H9 (cell line): ENCODE results near the gene PRR3. TPM values are rescaled to one million over a fixed set of nuclear protein-coding genes. Genes with fewer than 3 reads are reported as not detected.

Source experiments
- DNase-seq: peaks from one replicate; pipeline ENCODE4 v3.0.0-alpha.2; 2017
- H2AFZ ChIP-seq: one replicate; pipeline ENCODE4 v1.6.1; 2013; ENCODE audit warnings: mild to moderate bottlenecking, low read length, control low read depth, moderate library complexity
- H2AK5ac ChIP-seq: 2 replicates; pipeline ENCODE4 v1.6.1; 2013; ENCODE audit warnings: low read length, control low read depth, mixed read lengths; ENCODE audit not compliant: insufficient read length
- H2BK120ac ChIP-seq: one replicate; pipeline ENCODE4 v1.6.1; 2013; ENCODE audit warnings: low read depth, mild to moderate bottlenecking, low read length, control low read depth, inconsistent platforms; ENCODE audit not compliant: poor library complexity, severe bottlenecking
- H2BK12ac ChIP-seq: 2 replicates; pipeline ENCODE4 v1.6.1; 2013; ENCODE audit warnings: low read length, control low read depth, mixed read lengths, low read depth; ENCODE audit not compliant: insufficient read length
- H2BK15ac ChIP-seq: 2 replicates; pipeline ENCODE4 v1.6.1; 2013; ENCODE audit warnings: low read depth, low read length, control low read depth
- H2BK20ac ChIP-seq: one replicate; pipeline ENCODE4 v1.6.1; 2013; ENCODE audit warnings: low read depth, mild to moderate bottlenecking, low read length, control low read depth, inconsistent platforms; ENCODE audit not compliant: poor library complexity, severe bottlenecking
- H2BK5ac ChIP-seq: 2 replicates; pipeline ENCODE4 v1.6.1; 2013; ENCODE audit warnings: low read length, control low read depth, mixed read lengths; ENCODE audit not compliant: insufficient read length
- H3K14ac ChIP-seq: 2 replicates; pipeline ENCODE4 v1.6.1; 2013; ENCODE audit warnings: low read length, control low read depth; ENCODE audit not compliant: insufficient read depth
- H3K18ac ChIP-seq: 2 replicates; pipeline ENCODE4 v1.6.1; 2013; ENCODE audit warnings: low read depth, mild to moderate bottlenecking, mixed read lengths, low read length, control low read depth; ENCODE audit not compliant: insufficient read length
- H3K23ac ChIP-seq: 2 replicates; pipeline ENCODE4 v1.6.1; 2013; ENCODE audit warnings: low read length, control low read depth, mixed read lengths, low read depth; ENCODE audit not compliant: insufficient read length
- H3K23me2 ChIP-seq: 2 replicates; pipeline ENCODE4 v1.6.1; 2013; ENCODE audit warnings: low read depth, mild to moderate bottlenecking, mixed read lengths, low read length, control low read depth; ENCODE audit not compliant: insufficient read length, poor library complexity, severe bottlenecking
- H3K27ac ChIP-seq: 2 replicates; pipeline ENCODE4 v1.5.1; 2013; ENCODE audit warnings: low read length, control low read depth, mixed read lengths, low read depth; ENCODE audit not compliant: insufficient read length
- H3K27me3 ChIP-seq: 2 replicates; pipeline ENCODE4 v1.6.1; 2013; ENCODE audit warnings: low read length, control low read depth, inconsistent platforms; ENCODE audit not compliant: insufficient read depth
- H3K4ac ChIP-seq: 2 replicates; pipeline ENCODE4 v1.6.1; 2013; ENCODE audit warnings: low read depth, mild to moderate bottlenecking, control low read depth, inconsistent platforms, low read length, moderate library complexity
- H3K4me1 ChIP-seq: 2 replicates; pipeline ENCODE4 v1.6.1; 2013; ENCODE audit warnings: low read length, control low read depth, inconsistent platforms; ENCODE audit not compliant: insufficient read depth
- H3K4me2 ChIP-seq: 2 replicates; pipeline ENCODE4 v1.6.1; 2013; ENCODE audit warnings: low read length, control low read depth, mixed read lengths; ENCODE audit not compliant: insufficient read length, insufficient read depth
- H3K56ac ChIP-seq: 2 replicates; pipeline ENCODE4 v1.6.1; 2013; ENCODE audit warnings: low read depth, mild to moderate bottlenecking, mixed read lengths, low read length, control low read depth; ENCODE audit not compliant: insufficient read length
- H3K79me1 ChIP-seq: 2 replicates; pipeline ENCODE4 v1.6.1; 2013; ENCODE audit warnings: low read depth, mild to moderate bottlenecking, moderate library complexity, low read length, control low read depth, inconsistent platforms; ENCODE audit not compliant: insufficient read depth, poor library complexity, severe bottlenecking
- H3K79me2 ChIP-seq: 2 replicates; pipeline ENCODE4 v1.6.1; 2013; ENCODE audit warnings: low read length, control low read depth, inconsistent platforms; ENCODE audit not compliant: insufficient read depth
- H3K9ac ChIP-seq: 2 replicates; pipeline ENCODE4 v1.6.1; 2013; ENCODE audit warnings: low read length, control low read depth, mixed read lengths; ENCODE audit not compliant: insufficient read length; ENCODE audit errors: extremely low read depth
- H3K9me3 ChIP-seq: one replicate; pipeline ENCODE4 v1.6.1; 2013; ENCODE audit warnings: low read depth, low read length, inconsistent platforms; ENCODE audit not compliant: control insufficient read depth
- H3T11ph ChIP-seq: one replicate; pipeline ENCODE4 v1.6.1; 2013; ENCODE audit warnings: mild to moderate bottlenecking, low read length, control low read depth, inconsistent platforms
- H4K20me1 ChIP-seq: one replicate; pipeline ENCODE4 v1.6.1; 2013; ENCODE audit not compliant: control insufficient read depth, insufficient read length, insufficient read depth
- H4K5ac ChIP-seq: 2 replicates; pipeline ENCODE4 v1.6.1; 2013; ENCODE audit warnings: low read depth, mild to moderate bottlenecking, mixed read lengths, low read length, control low read depth; ENCODE audit not compliant: insufficient read length
- H4K8ac ChIP-seq: replicated peaks from 2 replicates; pipeline ENCODE4 v1.6.1; 2013; ENCODE audit warnings: low read length, control low read depth, mixed read lengths, low read depth; ENCODE audit not compliant: insufficient read length
- H4K91ac ChIP-seq: 2 replicates; pipeline ENCODE4 v1.6.1; 2013; ENCODE audit warnings: low read depth, mild to moderate bottlenecking, moderate library complexity, mixed read lengths, low read length, control low read depth; ENCODE audit not compliant: insufficient read length
- H3K27ac Mint-ChIP-seq, 3 experiments: 2 replicates in 2 of 3; 3 replicates in 1 of 3; pipeline ENCODE4 v1.8.0; 2020 to 2021; ENCODE audit warnings: mixed read lengths in 3 of 3, mild to moderate bottlenecking in 1 of 3, moderate library complexity in 1 of 3
- H3K27me3 Mint-ChIP-seq: 2 replicates; pipeline ENCODE4 v1.8.0; 2021; ENCODE audit warnings: low read depth, mild to moderate bottlenecking, moderate library complexity, mixed read lengths
- H3K36me3 Mint-ChIP-seq, 3 experiments: 2 replicates in 2 of 3; 3 replicates in 1 of 3; pipeline ENCODE4 v1.8.0; 2020 to 2021; ENCODE audit warnings: low read depth in 3 of 3, mixed read lengths in 3 of 3; ENCODE audit not compliant: insufficient read depth in 1 of 3
- H3K4me1 Mint-ChIP-seq, 2 experiments: 2 replicates each; pipeline ENCODE4 v1.8.0; 2020; ENCODE audit warnings: mixed read lengths in 2 of 2
- H3K4me3 Mint-ChIP-seq, 2 experiments: 2 replicates in 1 of 2; 3 replicates in 1 of 2; pipeline ENCODE4 v1.8.0; 2020 to 2021; ENCODE audit warnings: mild to moderate bottlenecking in 2 of 2, mixed read lengths in 2 of 2, moderate library complexity in 1 of 2
- H3K9me3 Mint-ChIP-seq, 2 experiments: 2 replicates in 1 of 2; 3 replicates in 1 of 2; pipeline ENCODE4 v1.8.0; 2020; ENCODE audit warnings: mild to moderate bottlenecking in 2 of 2, mixed read lengths in 2 of 2, moderate library complexity in 1 of 2
- WGBS: extraction: QIAGEN DNeasy Blood & Tissue Kit; methylation state at CpG from one replicate; pipeline ENCODE4 v1.1.7; 2013; ENCODE audit warnings: missing lambda C conversion rate, low lambda C conversion rate, mixed read lengths; ENCODE audit not compliant: insufficient read length; ENCODE audit errors: extremely low coverage; 5-methylcytosine and 5-hydroxymethylcytosine counted together
- total RNA-seq: library from RNA; stranded (reverse); gene quantifications from 2 replicates; pipeline ENCODE4 v1.2.1, GENCODE V29; 2021
- TF ChIP-seq, protein P1 (sequence below): fragments of 200-600 bp; sonication (generic); conservative IDR thresholded peaks from 3 replicates; pipeline ENCODE4 v1.8.0; 2021; ENCODE audit warnings: antibody characterized with exemption, mild to moderate bottlenecking

The PRR3 gene
- total RNA-seq, 1 experiment from 2014 or later, result 17.0 TPM

DNA sequence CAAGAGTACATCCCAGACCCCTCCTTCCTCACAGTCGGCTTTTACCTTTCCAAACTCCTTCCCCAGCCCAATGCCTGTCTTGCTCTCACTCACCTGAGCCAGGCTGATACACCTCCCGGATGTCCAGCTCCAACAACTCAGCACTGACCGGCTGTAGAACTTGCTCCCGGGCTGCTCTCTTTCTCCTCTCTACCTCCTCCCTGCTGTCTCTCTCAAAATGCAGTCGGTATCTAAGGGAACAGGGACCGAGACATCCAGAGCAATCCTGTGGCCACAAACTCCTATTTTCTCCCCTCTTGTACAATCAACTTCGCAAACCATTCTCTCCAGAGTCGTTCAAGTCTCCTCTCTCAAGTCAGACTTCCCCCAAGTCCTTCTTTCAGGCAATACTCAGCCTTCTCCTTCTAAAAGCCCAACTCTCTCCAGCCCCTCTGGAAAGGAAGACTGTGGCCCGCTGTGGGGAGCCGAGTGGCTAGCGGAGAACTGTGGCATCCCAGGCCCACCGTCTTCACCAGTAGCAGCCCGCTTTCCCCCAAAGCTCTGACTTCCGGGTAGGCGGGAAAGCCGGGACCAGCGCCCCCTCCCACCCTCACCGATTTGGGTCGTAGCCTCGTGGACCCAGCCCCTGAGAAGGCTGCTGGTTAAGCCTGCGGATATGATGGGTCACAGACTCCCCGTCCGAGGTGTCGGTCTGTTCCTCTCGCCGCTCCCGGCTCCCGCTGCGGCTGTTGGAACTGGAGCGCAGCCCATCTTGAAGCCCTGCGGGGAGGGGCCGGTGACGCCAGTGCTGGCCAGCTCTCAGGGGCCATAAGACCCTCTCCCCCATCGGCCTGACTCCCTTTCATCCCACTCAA, 1.9 kb upstream of the PRR3 start:
- Histone ChIP-seq H3K9me3 (no peaks in the 10 kb centered on the region), H3K4me1 (no peaks in the 10 kb centered on the region), H2BK15ac (no peak overlapping the region), H3K79me2 (peaks cover 5% of the 10 kb centered on the region; the same call in 1 of the 2 replicates), H3K4me2 (peak overlapping the region; percentile 82), H3K27ac (no peak overlapping the region), H2BK20ac (no peak overlapping the region), H3K4ac (no peak overlapping the region), H4K5ac (no peak overlapping the region), H3K18ac (peak overlapping the region; percentile 65), H4K91ac (no peak overlapping the region), H3K9ac (peak overlapping the region; percentile 60), H2BK5ac (no peak overlapping the region), H3K56ac (no peak overlapping the region), H3K23me2 (peaks cover 14% of the 10 kb centered on the region), H3K79me1 (peaks cover 2% of the 10 kb centered on the region), H3K23ac (no peak overlapping the region), H2AFZ (no peak overlapping the region), H3K27me3 (no peaks in the 10 kb centered on the region), H3T11ph (no peak overlapping the region), H2BK120ac (no peak overlapping the region), H2BK12ac (no peak overlapping the region), H4K8ac (no peak overlapping the region), H2AK5ac (no peak overlapping the region), H4K20me1 (no peaks in the 10 kb centered on the region), H3K14ac (no peak overlapping the region)
- Mint-ChIP-seq H3K36me3 (peaks cover 27 to 74% (median 64%) of the 10 kb centered on the region in 3 experiments), H3K4me1 (peaks cover 12 to 17% of the 10 kb centered on the region in 2 experiments), H3K27me3 (no peaks in the 10 kb centered on the region), H3K27ac (peak overlapping the region; percentile 87 to 100 (median 90); a peak in 6 of 7 replicates), H3K4me3 (peak overlapping the region; percentile 94 to 95), H3K9me3 (no peaks in the 10 kb centered on the region; a peak in 1 of 5 replicates)
- DNase-seq, result peak; percentile 69
- WGBS, result no CpG with 5 or more reads among the region's 34 CpGs
- TF ChIP-seq, protein P1, sequence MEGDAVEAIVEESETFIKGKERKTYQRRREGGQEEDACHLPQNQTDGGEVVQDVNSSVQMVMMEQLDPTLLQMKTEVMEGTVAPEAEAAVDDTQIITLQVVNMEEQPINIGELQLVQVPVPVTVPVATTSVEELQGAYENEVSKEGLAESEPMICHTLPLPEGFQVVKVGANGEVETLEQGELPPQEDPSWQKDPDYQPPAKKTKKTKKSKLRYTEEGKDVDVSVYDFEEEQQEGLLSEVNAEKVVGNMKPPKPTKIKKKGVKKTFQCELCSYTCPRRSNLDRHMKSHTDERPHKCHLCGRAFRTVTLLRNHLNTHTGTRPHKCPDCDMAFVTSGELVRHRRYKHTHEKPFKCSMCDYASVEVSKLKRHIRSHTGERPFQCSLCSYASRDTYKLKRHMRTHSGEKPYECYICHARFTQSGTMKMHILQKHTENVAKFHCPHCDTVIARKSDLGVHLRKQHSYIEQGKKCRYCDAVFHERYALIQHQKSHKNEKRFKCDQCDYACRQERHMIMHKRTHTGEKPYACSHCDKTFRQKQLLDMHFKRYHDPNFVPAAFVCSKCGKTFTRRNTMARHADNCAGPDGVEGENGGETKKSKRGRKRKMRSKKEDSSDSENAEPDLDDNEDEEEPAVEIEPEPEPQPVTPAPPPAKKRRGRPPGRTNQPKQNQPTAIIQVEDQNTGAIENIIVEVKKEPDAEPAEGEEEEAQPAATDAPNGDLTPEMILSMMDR, result no peak
